Measurements from ENCODE around the gene NREP. TPM values are rescaled to one million over a fixed set of nuclear protein-coding genes. Genes with fewer than 3 reads are reported as not detected.

The NREP gene
- total RNA-seq, 2 experiments from 2014 or later: 21.7 to 22.6 TPM

GRCh38 chr5:111752426-111752965, 4.5 kb downstream of the NREP start:
- TF ChIP-seq CTCF (IDR thresholded peaks at IDR 0.05): no peak
- Mint-ChIP-seq H3K27ac (no peak overlapping the region), H3K27me3 (no peaks in the 10 kb centered on the region), H3K4me1 (ENCODE audit: low read depth) (peaks cover 28% of the 10 kb centered on the region), H3K9me3 (no peaks in the 10 kb centered on the region), H3K36me3 (ENCODE audit: low read depth) (no peaks in the 10 kb centered on the region), H3K4me3 (no peak overlapping the region)
- POLR2A ChIA-PET: no interaction called here
- ATAC-seq: no peak
- intact Hi-C loops (cut with micrococcal nuclease): no loop called here
- no peak for DNase-seq
- CTCF ChIA-PET: no interaction called here

- TF ChIP-seq CTCF (IDR thresholded peaks at IDR 0.05): no peak
- Mint-ChIP-seq H3K4me3 (no peak overlapping the region), H3K4me1 (ENCODE audit: low read depth) (peaks cover 19% of the 10 kb centered on the region), H3K27me3 (no peaks in the 10 kb centered on the region), H3K9me3 (no peaks in the 10 kb centered on the region), H3K36me3 (ENCODE audit: low read depth) (peaks cover 3% of the 10 kb centered on the region), H3K27ac (no peak overlapping the region)
- ChIA-PET CTCF (interaction anchor here (1.3 kb wide), 1 partner anchor 8 kb away, joined by 5 read pairs; no protein-coding TSS in a partner anchor), POLR2A (no interaction called here)
- intact Hi-C loops (cut with micrococcal nuclease): no loop called here
- ATAC-seq (no peak), DNase-seq (no peak)
Observed at GRCh38 chr5:111749303-111750026, 7.5 kb downstream of the NREP start.

- intact Hi-C loops (cut with micrococcal nuclease): no loop called here
- DNase-seq (no peak), ATAC-seq (peak; percentile 37)
- no peaks in the 10 kb centered on the region for H3K9me3 Mint-ChIP-seq
- H3K4me3 Mint-ChIP-seq: no peak overlapping the region
- ChIA-PET POLR2A (no interaction called here), CTCF (no interaction called here)
- no peak for TF ChIP-seq CTCF (IDR thresholded peaks at IDR 0.05)
- no peak overlapping the region for H3K27ac Mint-ChIP-seq
- no peaks in the 10 kb centered on the region for H3K27me3 Mint-ChIP-seq
- H3K4me1 Mint-ChIP-seq (ENCODE audit: low read depth): peaks cover 19% of the 10 kb centered on the region
- peaks cover 3% of the 10 kb centered on the region for H3K36me3 Mint-ChIP-seq (ENCODE audit: low read depth)
Observed at GRCh38 chr5:111748304-111748763, 8.7 kb downstream of the NREP start.

- H3K27me3 Mint-ChIP-seq: no peaks in the 10 kb centered on the region
- no peak for TF ChIP-seq CTCF (IDR thresholded peaks at IDR 0.05)
- H3K4me1 Mint-ChIP-seq (ENCODE audit: low read depth): peaks cover 24% of the 10 kb centered on the region
- no peak for ATAC-seq
- DNase-seq: no peak
- POLR2A ChIA-PET: no interaction called here
- H3K9me3 Mint-ChIP-seq: no peaks in the 10 kb centered on the region
- H3K27ac Mint-ChIP-seq: no peak overlapping the region
- no peak overlapping the region for H3K4me3 Mint-ChIP-seq
- peaks cover 3% of the 10 kb centered on the region for H3K36me3 Mint-ChIP-seq (ENCODE audit: low read depth)
- CTCF ChIA-PET: no interaction called here
- intact Hi-C loops (cut with micrococcal nuclease): no loop called here
Observed at GRCh38 chr5:111747337-111747736, 9.7 kb downstream of the NREP start.

GRCh38 chr5:111746791-111747190, 10.2 kb downstream of the NREP start:
- intact Hi-C loops (cut with micrococcal nuclease): no loop called here
- POLR2A ChIA-PET: no interaction called here
- no peak overlapping the region for H3K27ac Mint-ChIP-seq

More at GRCh38 chr5:111746791-111747190, 10.2 kb downstream of the NREP start:
- CTCF ChIA-PET: interaction anchor here (1.4 kb wide), 1 partner anchor 11 kb away, joined by 3 read pairs; no protein-coding TSS in a partner anchor
- Mint-ChIP-seq H3K4me1 (ENCODE audit: low read depth) (peaks cover 28% of the 10 kb centered on the region), H3K27me3 (no peaks in the 10 kb centered on the region), H3K9me3 (no peaks in the 10 kb centered on the region), H3K36me3 (ENCODE audit: low read depth) (peaks cover 3% of the 10 kb centered on the region), H3K4me3 (no peak overlapping the region)
- TF ChIP-seq CTCF (IDR thresholded peaks at IDR 0.05): no peak
- DNase-seq (no peak), ATAC-seq (no peak)

Data from activated CD8-positive, alpha-beta T cell treated with anti-CD3 and anti-CD28 coated beads for 36 hours (primary cell).